ENCODE data around the gene COL5A1.
A peak's percentile ranks its signal among the peaks of the same experiment; 100 is the strongest.

The COL5A1 gene

DNA sequence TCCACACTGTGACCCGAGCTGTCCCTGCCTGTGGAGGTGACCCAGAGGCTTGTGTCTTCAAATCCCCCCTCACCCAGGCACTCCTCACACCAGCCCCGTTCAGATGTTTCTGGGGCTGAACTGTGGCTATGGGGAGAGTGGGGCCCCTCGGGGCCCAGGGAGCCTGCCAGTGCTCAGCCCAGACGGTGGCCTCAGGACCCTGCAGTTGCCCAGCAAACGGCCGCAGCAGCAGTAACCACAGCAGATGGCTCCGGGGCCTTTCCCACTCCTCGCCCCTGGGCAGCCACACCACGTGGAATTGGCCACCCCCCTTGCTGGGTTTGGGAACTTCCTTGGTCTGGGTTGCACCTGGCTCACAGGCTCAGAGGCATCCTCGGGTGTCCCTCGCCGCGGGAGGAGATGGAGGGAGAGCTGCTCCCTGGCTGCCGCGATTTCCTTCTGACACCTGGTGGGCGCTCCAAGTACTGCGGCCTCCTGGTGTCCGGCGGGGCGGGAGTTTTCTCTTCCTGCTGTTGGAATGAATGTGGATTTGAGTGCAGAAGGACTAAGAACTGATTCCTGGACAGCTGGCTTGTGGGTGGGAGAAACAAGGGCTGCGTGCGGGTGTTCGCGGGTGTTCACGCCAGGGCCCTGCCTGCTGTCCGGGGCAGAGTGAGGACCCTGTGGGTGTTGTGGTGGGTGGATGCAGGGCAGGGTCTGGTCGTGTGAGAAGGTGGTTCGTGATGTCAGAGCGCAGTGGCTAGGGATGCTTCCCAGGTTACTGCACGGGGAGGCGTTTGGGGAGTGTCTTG, 97.5 kb downstream of the COL5A1 start:
- intact Hi-C loops (cut with DNase I) = loop anchor here (5.0 to 10.0 kb wide), 2 partner anchors 37 to 284 kb away; no protein-coding TSS in a partner anchor

DNA sequence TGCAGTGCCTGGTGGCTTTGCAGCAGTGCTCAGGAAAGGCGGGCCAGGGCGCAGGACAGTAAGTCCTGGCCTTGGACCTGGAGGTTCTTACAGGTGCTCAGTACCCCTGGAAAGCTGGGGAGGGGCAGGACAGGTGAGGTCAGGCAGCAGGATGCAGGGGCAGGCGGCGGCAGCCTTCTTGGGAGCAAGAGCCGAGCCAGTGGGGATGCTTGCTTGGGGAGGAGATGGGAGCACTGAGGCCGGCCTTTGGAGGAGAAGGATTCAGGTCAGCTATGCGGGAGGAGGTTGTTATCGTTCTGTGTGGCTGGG, 98.0 kb downstream of the COL5A1 start:
- no peak for DNase-seq
- intact Hi-C loops (cut with DNase I) = loop anchor here (5.0 to 10.0 kb wide), 2 partner anchors 37 to 285 kb away; no protein-coding TSS in a partner anchor

More for the DNA sequence above, 97.5 kb downstream of the COL5A1 start:
- peak; percentile 49 to 90 (median 78) for DNase-seq

- no peak for DNase-seq
- intact Hi-C loops (cut with DNase I) = no loop called here
These were observed 98.5 kb downstream of the COL5A1 start for GRCh38 chr9:134740071-134740470.

DNA sequence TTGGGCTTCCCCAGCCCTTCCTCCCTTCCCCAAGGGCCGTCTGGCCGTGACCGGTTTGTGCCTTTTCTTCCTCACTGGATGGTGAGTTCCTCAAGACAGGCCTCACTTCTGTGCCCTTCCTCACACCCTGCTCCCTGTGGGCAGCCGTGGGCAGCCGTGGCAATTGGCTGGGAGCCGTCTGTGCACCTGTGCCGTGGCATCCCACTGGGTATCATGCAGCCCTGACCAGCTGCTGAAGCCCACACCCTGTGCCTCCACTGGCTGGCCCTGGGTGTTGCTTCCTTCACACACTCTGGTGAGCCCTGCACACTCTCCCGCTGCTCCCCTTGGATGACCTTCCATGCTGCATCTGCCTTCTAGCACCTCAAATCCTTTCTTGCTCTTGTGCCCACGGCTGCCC, 100.2 kb downstream of the COL5A1 start:
- intact Hi-C loops (cut with DNase I) = no loop called here
- no peak for DNase-seq

GRCh38 chr9:134742822-134743535, 101.4 kb downstream of the COL5A1 start:
- intact Hi-C loops (cut with DNase I) = no loop called here
- no peak for DNase-seq

- intact Hi-C loops (cut with DNase I) = no loop called here
- no peak for DNase-seq
These were observed 102.2 kb downstream of the COL5A1 start for GRCh38 chr9:134743853-134744252.

DNA sequence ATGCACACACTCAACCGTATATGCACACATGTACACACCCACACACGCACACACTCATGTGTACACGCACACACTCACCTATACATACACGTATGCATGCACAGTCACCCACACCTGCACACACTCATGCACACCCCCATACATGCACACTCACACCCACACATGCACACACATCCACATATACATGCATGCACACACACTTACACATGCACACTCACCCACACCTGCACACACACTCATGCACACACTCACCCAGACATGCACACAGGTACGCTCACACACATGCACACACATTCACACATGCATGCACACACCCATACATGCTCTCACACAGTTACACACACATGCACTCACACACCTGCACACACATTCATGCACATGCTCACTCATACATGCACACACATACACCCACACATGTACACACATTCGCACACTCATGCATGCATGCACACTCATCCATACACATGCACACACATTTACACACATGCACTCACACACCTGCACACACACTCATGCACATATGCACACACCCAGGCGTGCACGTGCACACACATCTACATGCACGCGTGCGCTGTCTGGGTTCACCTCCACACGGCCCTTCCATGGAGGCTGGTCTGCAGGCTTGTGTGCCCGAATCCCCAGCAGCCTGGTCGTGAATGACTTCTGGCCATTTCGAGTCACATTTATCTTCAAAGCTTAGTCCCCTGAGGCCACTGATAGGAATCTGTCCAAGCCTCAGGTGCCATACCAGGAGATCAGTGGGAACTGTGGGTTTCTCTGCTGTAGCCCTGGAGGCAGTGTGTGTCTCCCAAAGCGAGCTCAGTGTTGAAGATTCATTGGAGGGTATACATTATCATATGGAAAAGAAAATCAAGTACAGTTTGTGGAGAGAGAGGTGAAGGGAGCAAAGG, 103.0 kb downstream of the COL5A1 start:
- no peak for DNase-seq
- intact Hi-C loops (cut with DNase I) = no loop called here

- DNase-seq = no peak
- intact Hi-C loops (cut with DNase I) = no loop called here
These were observed 106.4 kb downstream of the COL5A1 start for GRCh38 chr9:134747951-134748489.

DNA sequence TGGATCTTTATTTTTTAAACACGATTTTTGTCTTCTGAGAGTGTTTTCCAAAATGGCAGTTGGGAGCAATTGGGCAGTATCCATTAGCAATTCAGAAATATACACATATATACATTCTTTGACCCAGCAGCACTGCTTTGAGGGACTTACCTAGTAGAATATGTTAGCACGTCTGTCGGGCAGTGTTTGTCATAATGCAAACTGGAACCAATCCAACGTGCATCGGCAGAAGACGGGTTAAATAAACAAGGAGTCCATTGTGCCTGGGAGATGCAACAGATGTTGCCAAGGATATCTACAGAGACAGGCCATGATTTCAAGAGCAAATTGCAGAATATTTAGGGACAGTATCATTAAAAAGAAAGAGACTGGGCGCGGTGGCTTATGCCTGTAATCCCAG, 107.0 kb downstream of the COL5A1 start:
- intact Hi-C loops (cut with DNase I) = no loop called here
- no peak for DNase-seq

- intact Hi-C loops (cut with DNase I) = no loop called here
- DNase-seq = no peak
These were observed 109.0 kb downstream of the COL5A1 start for GRCh38 chr9:134750450-134751155.

DNA sequence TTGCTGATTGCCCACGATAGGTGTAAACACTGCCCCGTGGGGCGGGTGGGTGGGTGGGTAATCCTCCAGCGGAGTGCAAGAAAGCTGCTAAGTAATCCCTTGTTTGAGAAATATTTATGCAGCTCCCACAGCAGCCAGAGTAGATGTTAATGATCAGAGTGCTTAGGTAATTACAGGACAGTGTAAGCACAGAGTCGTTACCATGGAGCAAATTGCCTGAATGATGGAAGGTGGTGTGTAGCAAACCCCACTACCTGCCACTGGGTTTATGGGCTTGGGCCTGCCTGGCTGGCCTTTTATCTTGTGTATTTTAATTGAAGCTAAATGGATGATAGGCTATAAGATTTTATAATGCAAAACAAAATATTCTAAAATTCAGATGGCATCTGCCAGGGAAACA, 110.0 kb downstream of the COL5A1 start:
- intact Hi-C loops (cut with DNase I) = no loop called here
- no peak for DNase-seq

DNA sequence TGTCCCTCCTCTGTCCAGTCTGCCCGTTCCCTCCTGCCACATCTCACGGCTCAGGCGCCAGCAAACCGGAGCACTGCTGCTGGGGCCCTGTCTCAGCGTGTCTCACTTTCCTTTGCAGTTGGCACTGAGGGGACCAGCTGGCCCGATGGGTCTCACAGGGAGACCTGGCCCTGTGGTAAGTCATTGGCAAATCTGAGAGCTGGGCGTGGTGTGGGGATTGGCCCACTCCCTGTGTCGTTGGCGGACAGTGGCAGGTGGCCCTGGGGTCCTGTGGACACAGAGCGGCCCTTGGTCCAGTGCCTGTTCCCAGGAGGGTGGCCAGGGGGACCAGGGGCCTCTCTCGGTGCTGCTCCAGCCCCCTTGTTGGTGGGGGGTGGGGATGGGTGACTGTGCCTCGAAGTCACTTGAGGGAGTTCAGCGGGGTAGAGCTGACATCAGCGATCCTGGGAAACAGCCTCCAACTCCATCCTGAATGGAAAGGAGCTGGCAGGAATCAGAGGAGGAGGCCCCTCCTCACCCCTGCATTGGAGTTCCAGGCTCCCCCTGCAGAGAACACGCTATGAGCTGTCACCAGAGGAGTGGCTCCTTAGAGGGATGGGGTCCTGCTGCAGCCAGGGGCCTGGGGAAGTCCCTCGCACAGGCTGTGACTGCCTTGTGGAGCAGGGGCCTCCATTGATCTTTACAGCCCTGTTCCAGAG, 111.0 kb downstream of the COL5A1 start:
- DNase-seq = no peak
- intact Hi-C loops (cut with DNase I) = no loop called here

- intact Hi-C loops (cut with DNase I) = no loop called here
- no peak for DNase-seq
These were observed 111.6 kb downstream of the COL5A1 start for GRCh38 chr9:134753191-134753590.

DNA sequence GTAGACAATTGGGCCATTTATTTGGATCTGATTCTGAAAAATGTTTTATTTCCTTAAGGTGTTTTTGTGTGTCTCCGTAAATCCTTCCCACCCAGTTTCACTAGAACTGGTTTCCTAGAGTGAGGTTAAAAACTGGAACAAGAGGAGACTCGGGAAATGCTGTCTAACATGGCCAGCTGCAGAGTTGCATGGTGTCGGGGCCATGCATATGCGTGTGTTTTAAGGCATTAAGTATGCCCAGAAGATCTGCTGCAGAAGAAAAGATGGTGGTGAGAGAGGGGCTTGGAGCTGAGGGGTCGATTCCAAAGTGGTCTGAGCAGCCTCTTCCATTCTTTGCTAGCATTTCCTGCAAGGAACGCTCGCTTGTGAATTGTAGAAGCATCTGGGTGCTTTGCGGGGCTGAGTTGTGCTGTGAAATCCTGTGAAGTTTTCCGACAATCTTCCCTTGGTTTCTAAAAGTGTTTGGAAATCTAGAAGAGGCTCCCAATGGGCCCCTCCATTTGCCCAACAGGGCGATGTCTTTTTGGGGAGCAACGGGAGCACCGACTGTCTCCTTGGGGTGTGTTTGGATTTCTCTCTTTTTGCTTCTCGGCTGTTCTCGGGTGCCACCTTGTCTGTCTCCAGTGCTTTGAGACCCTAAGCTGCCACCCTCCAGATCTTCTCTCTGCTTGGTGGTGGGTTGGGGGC, 113.8 kb downstream of the COL5A1 start:
- no peak for DNase-seq
- intact Hi-C loops (cut with DNase I) = no loop called here

GRCh38 chr9:134756098-134756497, 114.5 kb downstream of the COL5A1 start:
- DNase-seq = no peak
- intact Hi-C loops (cut with DNase I) = no loop called here

- intact Hi-C loops (cut with DNase I) = no loop called here
- no peak for DNase-seq
These were observed 115.8 kb downstream of the COL5A1 start for GRCh38 chr9:134757216-134757975.
